NCI-H2196 (cell line): ENCODE data around the gene NELFE.
A peak's percentile ranks its signal among the peaks of the same experiment; 100 is the strongest.
"Not testable (repeated sequence)": the region's sequence is repeated elsewhere in the genome, so short reads cannot be mapped to it uniquely, and the experiment has no call there.

ENCODE experiments used
- DNase-seq: peaks from one replicate; lab custom pipeline; 2025; ENCODE audit not compliant: unreplicated experiment; lab: John Stamatoyannopoulos, UW

Gene NELFE

GRCh38 chr6:31949926-31950548, 8.7 kb downstream of the NELFE start:
- no peak for DNase-seq

DNA sequence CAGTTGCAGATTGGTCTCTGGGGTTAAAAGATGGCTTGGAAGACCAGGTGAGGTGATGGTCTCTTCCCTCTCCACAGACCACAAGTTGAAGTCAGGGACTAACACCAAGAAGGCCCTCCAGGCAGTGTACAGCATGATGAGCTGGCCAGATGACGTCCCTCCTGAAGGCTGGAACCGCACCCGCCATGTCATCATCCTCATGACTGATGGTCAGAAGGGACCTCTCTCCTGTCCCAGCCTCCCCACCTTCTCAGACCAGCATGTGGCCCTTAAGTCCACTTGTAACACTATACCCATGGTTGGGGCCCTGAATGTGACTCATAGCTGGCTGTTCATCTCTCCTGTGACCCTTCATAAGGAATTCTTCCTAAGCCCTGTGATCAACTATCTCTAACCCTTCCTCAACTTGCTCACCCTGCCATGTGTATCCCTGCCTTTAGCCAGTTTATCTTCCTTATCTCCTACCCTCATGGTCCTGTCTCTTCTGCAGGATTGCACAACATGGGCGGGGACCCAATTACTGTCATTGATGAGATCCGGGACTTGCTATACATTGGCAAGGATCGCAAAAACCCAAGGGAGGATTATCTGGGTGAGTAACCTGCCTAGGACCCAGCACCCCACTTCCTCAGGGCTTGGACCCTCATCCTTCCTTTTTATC, 9.9 kb downstream of the NELFE start:
- no peak for DNase-seq

- no peak for DNase-seq
Measured at GRCh38 chr6:31948306-31948705, 10.5 kb downstream of the NELFE start.

DNA sequence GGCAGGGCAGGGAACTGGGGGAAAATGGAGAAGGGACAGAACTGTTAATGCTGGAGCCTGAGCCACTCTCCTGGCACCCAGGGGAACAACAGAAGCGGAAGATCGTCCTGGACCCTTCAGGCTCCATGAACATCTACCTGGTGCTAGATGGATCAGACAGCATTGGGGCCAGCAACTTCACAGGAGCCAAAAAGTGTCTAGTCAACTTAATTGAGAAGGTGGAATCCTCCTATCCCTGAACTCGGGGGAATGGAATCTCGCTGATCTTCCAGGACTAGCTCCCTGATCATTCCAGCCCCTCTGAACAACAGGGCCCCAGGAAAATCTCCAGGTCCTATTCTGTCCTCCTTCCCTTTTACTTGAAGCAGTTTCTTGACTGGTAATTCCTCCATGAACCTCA, 10.9 kb downstream of the NELFE start:
- DNase-seq, result no peak

- DNase-seq, result no peak
Measured at GRCh38 chr6:31947070-31947675, 11.6 kb downstream of the NELFE start.

- DNase-seq, result no peak
Measured at GRCh38 chr6:31946370-31946885, 12.3 kb downstream of the NELFE start.

DNA sequence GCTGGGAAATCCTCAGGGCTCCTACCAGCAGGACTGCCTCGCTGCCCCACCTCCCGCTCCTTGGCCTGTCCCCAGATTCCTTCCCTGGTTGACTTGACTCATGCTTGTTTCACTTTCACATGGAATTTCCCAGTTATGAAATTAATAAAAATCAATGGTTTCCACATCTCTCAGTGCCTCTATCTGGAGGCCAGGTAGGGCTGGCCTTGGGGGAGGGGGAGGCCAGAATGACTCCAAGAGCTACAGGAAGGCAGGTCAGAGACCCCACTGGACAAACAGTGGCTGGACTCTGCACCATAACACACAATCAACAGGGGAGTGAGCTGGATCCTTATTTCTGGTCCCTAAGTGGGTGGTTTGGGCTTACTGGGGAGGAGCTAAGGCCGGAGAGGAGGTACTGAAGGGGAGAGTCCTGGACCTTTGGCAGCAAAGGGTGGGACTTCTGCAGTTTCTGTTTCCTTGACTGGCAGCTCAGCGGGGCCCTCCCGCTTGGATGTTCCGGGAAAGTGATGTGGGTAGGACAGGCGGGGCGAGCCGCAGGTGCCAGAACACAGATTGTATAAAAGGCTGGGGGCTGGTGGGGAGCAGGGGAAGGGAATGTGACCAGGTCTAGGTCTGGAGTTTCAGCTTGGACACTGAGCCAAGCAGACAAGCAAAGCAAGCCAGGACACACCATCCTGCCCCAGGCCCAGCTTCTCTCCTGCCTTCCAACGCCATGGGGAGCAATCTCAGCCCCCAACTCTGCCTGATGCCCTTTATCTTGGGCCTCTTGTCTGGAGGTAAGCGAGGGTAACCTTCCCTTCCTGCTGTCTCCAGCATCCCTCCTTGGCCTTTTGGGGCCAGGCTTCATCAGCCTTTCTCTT, 13.0 kb downstream of the NELFE start, which contains the start of gene CFB:
TSS of gene CFB (plus strand) at position 589 of the 863 bp plus-strand sequence. CDS start at position 716, 127 bp downstream.
- DNase-seq, result peak; percentile 31

DNA sequence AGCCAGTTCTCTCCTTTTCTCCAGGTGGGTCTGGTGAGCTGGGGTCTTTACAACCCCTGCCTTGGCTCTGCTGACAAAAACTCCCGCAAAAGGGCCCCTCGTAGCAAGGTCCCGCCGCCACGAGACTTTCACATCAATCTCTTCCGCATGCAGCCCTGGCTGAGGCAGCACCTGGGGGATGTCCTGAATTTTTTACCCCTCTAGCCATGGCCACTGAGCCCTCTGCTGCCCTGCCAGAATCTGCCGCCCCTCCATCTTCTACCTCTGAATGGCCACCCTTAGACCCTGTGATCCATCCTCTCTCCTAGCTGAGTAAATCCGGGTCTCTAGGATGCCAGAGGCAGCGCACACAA, 13.6 kb downstream of the NELFE start:
- no peak for DNase-seq

DNA sequence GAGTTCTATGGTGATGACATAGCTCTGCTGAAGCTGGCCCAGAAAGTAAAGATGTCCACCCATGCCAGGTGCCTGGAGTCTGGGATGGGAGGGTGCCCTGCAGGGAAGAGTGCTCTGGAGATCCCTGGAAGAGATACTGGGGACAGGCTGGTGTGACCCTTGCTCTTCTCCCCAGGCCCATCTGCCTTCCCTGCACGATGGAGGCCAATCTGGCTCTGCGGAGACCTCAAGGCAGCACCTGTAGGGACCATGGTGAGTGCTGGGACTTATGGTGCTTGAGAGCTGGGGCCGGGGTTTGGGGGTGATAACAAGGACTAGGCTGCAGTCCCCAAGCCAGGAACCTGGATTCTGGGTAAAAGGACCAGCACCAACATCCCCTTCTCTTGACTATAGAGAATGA, 15.0 kb downstream of the NELFE start:
- DNase-seq, result no peak

GRCh38 chr6:31940256-31940664, 18.5 kb downstream of the NELFE start:
- DNase-seq, result no peak

DNA sequence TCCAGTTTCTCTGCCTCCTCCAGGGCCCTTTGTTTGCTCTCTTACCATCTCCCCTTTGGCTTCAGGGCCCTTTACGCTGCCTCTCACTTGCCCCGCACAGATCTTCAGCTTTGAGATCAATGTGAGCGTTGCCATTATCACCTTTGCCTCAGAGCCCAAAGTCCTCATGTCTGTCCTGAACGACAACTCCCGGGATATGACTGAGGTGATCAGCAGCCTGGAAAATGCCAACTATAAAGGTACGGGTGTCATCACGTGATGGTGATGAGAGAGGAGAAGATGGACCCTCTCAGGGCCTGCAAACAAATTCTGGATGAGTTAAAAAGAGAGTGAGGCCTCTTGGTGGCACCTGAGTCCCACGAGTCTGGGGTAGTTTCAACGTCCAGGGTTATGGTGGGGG, 22.9 kb downstream of the NELFE start:
- no peak for DNase-seq

DNA sequence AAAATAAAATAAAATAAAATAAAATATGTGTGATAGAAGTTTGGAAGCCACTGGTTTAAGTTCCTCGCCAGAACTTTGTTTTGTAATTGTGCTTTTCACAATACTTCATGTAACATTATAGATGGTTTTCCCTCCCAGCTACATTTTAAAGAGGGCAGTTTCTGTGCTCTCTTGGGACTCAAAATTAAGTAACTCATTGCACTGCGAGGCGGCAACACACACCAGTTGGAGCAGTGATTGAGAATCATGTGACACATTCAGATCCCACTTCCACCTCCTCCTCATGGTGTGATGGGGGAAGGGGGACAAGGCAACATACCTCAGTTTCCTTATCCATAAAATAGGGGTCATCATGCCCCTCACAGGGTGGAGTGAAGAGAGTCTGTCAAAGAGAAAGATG, 23.8 kb downstream of the NELFE start:
- no peak for DNase-seq

GRCh38 chr6:31933537-31933936, 25.2 kb downstream of the NELFE start:
- DNase-seq, result no peak

DNA sequence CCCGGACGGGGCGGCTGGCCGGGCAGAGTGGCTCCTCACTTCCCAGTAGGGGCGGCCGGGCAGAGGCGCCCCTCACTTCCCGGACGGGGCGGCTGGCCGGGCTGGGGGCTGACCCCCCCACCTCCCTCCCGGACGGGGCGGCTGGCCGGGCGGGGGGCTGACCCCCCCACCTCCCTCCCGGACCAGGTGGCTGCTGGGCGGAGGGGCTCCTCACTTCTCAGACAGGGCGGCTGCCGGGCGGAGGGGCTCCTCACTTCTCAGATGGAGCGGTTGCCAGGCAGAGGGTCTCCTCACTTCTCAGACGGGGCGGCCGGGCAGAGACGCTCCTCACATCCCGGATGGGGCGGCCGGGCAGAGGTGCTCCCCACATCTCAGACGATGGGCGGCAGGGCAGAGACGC, 26.6 kb downstream of the NELFE start:
- not testable (repeated sequence) for DNase-seq

GRCh38 chr6:31930962-31931361, 27.8 kb downstream of the NELFE start:
- no peak for DNase-seq

DNA sequence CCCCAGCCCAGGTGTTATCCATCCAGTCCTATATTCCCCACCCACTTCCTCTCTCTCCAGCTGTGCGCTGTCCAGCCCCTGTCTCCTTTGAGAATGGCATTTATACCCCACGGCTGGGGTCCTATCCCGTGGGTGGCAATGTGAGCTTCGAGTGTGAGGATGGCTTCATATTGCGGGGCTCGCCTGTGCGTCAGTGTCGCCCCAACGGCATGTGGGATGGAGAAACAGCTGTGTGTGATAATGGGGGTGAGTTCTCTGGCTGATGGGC, 30.2 kb downstream of the NELFE start:
- DNase-seq, result no peak

- no peak for DNase-seq
Measured at GRCh38 chr6:31927863-31928671, 30.7 kb downstream of the NELFE start.

DNA sequence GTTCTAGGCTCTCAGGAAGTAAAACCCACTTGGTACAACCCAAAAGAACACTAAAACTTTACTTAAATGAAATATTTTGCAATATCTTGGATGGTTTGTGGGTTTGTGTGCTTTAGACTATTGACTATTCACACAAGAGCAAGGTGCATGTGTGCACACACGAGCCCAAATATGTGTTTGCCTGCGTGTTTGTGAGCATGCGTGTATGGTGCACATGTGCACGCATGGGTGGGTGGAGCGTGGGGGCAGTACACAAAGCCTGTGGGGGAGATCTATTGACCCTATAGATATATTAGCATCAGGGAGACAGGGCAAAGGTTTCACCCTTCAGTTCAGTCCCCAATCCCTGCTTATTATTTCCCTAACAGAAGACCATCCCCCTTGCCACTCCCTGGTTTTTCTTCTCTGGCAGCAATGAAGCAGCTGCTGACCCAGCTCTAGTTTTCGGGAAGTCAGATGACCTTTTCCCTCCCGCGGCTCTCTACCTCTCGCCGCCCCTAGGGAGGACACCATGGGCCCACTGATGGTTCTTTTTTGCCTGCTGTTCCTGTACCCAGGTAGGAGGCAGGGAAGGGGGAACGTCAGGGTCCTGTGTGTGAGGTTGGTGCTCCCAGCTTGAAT, 31.4 kb downstream of the NELFE start, which contains the start of gene C2:
TSS of gene C2 (plus strand) at position 476 of the 621 bp plus-strand sequence. CDS start at position 512, 36 bp downstream.
- DNase-seq, result no peak

DNA sequence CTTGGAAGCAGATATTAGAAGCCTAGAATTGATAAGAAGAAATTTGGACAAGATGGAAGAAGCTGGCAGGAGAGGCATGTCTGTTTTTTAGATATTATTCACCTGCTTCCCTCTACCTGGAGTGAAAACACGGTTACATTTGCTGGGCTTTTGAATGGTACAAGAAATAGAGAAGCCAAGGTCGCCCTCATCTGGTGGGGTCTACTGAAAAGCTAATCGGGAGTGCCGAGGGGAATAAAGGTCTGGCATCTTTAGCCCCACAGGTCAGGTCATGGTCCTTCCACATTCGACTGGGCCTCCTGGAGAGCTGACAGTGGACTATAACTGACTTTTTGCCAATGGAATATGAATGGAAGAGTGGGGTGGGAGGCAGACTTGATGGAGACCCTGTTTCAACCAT, 35.8 kb downstream of the NELFE start:
- DNase-seq, result no peak

DNA sequence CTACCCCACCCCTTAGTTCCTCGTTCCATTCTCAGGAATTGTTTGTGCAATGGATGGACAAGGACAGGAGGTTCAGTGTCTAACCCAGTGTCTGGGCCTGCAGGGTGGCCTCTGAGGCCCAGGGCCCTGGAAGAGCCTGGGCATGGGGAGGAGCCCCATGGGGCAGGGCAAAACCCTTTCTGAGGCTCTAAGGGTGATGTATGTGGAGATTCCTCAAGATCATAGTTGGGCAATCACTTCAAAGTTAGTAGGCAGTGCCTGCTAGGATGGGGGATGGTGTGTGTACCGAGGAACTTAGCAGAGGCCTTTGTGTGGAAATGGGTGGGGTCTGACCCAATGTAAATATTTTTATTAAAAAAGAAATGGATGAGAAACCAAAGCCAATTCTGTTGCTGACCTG, 38.0 kb downstream of the NELFE start:
- DNase-seq, result no peak
